Endothelial cell of umbilical vein (primary cell): ENCODE data around the gene UBE3A. TPM values are rescaled to one million over a fixed set of nuclear protein-coding genes. Genes with fewer than 3 reads are reported as not detected.

ENCODE experiments used
- BruUV-seq: library from RNA; stranded (reverse); fragments of 400-500 nt; replicated peaks from 2 replicates; lab custom pipeline; 2021; lab: Mats Ljungman, UMichigan
- CTCF ChIA-PET: fragments of 300-600, 350-600 bp; sonication (Branson Sonifier 250); formaldehyde crosslinking; loops from one replicate; lab custom pipeline; 2021; ENCODE audit warnings: antibody characterized with exemption, inconsistent platforms; lab: Charles Lee
- POLR2A ChIA-PET: fragments of 300-600, 350-600 bp; sonication (Branson Sonifier 250); formaldehyde crosslinking; loops from one replicate; lab custom pipeline; 2021; ENCODE audit warnings: antibody characterized with exemption, inconsistent platforms; lab: Charles Lee
- DNase-seq: peaks from one replicate; pipeline ENCODE4 v3.0.0-alpha.2; 2011; ENCODE audit warnings: low read depth, low spot score
- FAIRE-seq: peaks from 2 replicates; lab custom pipeline; 2011; peaks lifted over from hg19 to GRCh38; lab: Jason Lieb, UNC
- H2AFZ ChIP-seq: 2 replicates; pipeline ENCODE4 v1.6.0; 2012; ENCODE audit warnings: low read depth, low read length, control low read depth, inconsistent platforms
- H3K27ac ChIP-seq: 2 replicates; pipeline ENCODE4 v1.5.1; 2011; ENCODE audit warnings: low read depth, mild to moderate bottlenecking, control low read depth, low read length, moderate library complexity; ENCODE audit not compliant: insufficient read depth
- H3K27me3 ChIP-seq, 2 experiments: 2 replicates each; pipeline versions ENCODE4 v1.6.0 to v1.6.1; 2011; ENCODE audit warnings: low read length in 2 of 2, mixed read lengths in 1 of 2; ENCODE audit not compliant: control insufficient read depth in 2 of 2, insufficient read depth in 2 of 2
- H3K36me3 ChIP-seq, 2 experiments: 2 replicates in 1 of 2; 3 replicates in 1 of 2; pipeline ENCODE4 v1.5.1; 2011; ENCODE audit warnings: low read length in 2 of 2, mild to moderate bottlenecking in 1 of 2, moderate library complexity in 1 of 2; ENCODE audit not compliant: control insufficient read depth in 2 of 2, insufficient read depth in 2 of 2; ENCODE audit errors: extremely low read depth in 1 of 2
- H3K4me1 ChIP-seq: 3 replicates; pipeline ENCODE4 v1.5.1; 2011; ENCODE audit warnings: mild to moderate bottlenecking, low read length; ENCODE audit not compliant: control insufficient read depth, insufficient read depth; ENCODE audit errors: extremely low read depth
- H3K4me2 ChIP-seq: 2 replicates; pipeline ENCODE4 v1.6.1; 2011; ENCODE audit warnings: low read length, control low read depth, mixed read lengths; ENCODE audit not compliant: insufficient read depth
- H3K4me3 ChIP-seq, 3 experiments: fragments of 200-600 bp in 1 of 3; sonication (generic), shearing (Covaris generic) in 1 of 3; replicated peaks in 1 of 3; 2 replicates each; pipeline ENCODE4 v1.5.1; 2011 to 2016; ENCODE audit warnings: control low read depth in 3 of 3, low read length in 3 of 3, mild to moderate bottlenecking in 2 of 3, inconsistent platforms in 1 of 3, low read depth in 1 of 3, moderate library complexity in 1 of 3; ENCODE audit not compliant: insufficient read depth in 1 of 3
- H3K79me2 ChIP-seq: 2 replicates; pipeline ENCODE4 v1.6.0; 2012; ENCODE audit warnings: low read length, inconsistent platforms; ENCODE audit not compliant: control insufficient read depth, insufficient read depth
- H3K9ac ChIP-seq: replicated peaks from 2 replicates; pipeline ENCODE3; 2011; ENCODE audit warnings: low read length, control low read depth; ENCODE audit not compliant: insufficient read depth; ENCODE audit errors: extremely low read depth
- H3K9me1 ChIP-seq: replicated peaks from 3 replicates; pipeline ENCODE4 v1.6.0; 2011; ENCODE audit warnings: mild to moderate bottlenecking, low read length; ENCODE audit not compliant: control insufficient read depth, insufficient read depth; ENCODE audit errors: extremely low read depth
- H3K9me3 ChIP-seq: replicated peaks from 2 replicates; pipeline ENCODE4 v1.5.1; 2012; ENCODE audit warnings: low read length, inconsistent platforms; ENCODE audit not compliant: control insufficient read depth, insufficient read depth
- H4K20me1 ChIP-seq: replicated peaks from 2 replicates; pipeline ENCODE3; 2011; ENCODE audit warnings: mild to moderate bottlenecking, low read length; ENCODE audit not compliant: control insufficient read depth, insufficient read depth; ENCODE audit errors: extremely low read depth
- EZH2 ChIP-seq: IDR thresholded peaks from 2 replicates; pipeline ENCODE4 v1.6.1; 2012; ENCODE audit warnings: borderline replicate concordance, low read depth, mild to moderate bottlenecking, moderate library complexity, low read length, inconsistent platforms; ENCODE audit not compliant: severe bottlenecking
- FOS ChIP-seq: IDR thresholded peaks from 2 replicates; pipeline ENCODE4 v1.6.1; 2011; ENCODE audit warnings: mild to moderate bottlenecking, low read length, moderate library complexity, borderline replicate concordance; ENCODE audit not compliant: insufficient read depth
- GATA2 ChIP-seq: IDR thresholded peaks from 2 replicates; pipeline ENCODE4 v1.7.0; 2011; ENCODE audit warnings: low read depth, mild to moderate bottlenecking, moderate library complexity, mixed read lengths, low read length; ENCODE audit not compliant: insufficient read length, insufficient read depth
- JUN ChIP-seq: IDR thresholded peaks from 2 replicates; pipeline ENCODE4 v1.6.1; 2011; ENCODE audit warnings: borderline replicate concordance, low read depth; ENCODE audit not compliant: insufficient read length, insufficient read depth
- MYC ChIP-seq: IDR thresholded peaks from one replicate; pipeline ENCODE4 v1.6.1; 2011; ENCODE audit warnings: mild to moderate bottlenecking, low read depth, low read length
- POLR2A ChIP-seq: IDR thresholded peaks from 2 replicates; pipeline ENCODE4 v1.6.1; 2012; ENCODE audit warnings: low read depth, mild to moderate bottlenecking, control low read depth, low read length
- POLR2AphosphoS5 ChIP-seq: IDR thresholded peaks from 2 replicates; pipeline ENCODE4 v1.6.1; 2012; ENCODE audit warnings: low read depth, mild to moderate bottlenecking, control low read depth, low read length, moderate library complexity; ENCODE audit not compliant: insufficient read depth
- dilution Hi-C: fragments of 300-500 bp; cut with MboI; formaldehyde crosslinking; loops from one replicate; pipeline ENCODE4 v1.15.0; 2019; ENCODE audit warnings: low sequenced_read_pairs; ENCODE audit not compliant: extremely low pct_ligation_motif_present
- intact Hi-C: fragments of 100-400 bp; cut with micrococcal nuclease; formaldehyde crosslinking; loops from one replicate; pipeline ENCODE4 v1.10.0; 2022
- polyA plus RNA-seq, 4 experiments: library from polyadenylated mRNA; depleted of rRNA in 3 of 4; stranded (reverse) in 3 of 4; unstranded in 1 of 4; fragments of >200 nt; gene quantifications; 2 replicates each; pipeline versions ENCODE4 v1.2.1 to v1.2.3, GENCODE V29; 2011 to 2012; ENCODE audit warnings: missing spikeins in 1 of 4
- total RNA-seq: library from RNA; stranded (reverse); gene quantifications from 2 replicates; pipeline ENCODE4 v1.2.3, GENCODE V29; 2021
- TF ChIP-seq, protein P1 (sequence below): IDR thresholded peaks from 2 replicates; pipeline ENCODE4 v1.6.1; 2011; ENCODE audit not compliant: insufficient read depth, insufficient read length
- TF ChIP-seq, protein P2 (sequence below), 2 donors: IDR thresholded peaks; 1 replicate in 1 of 2; 2 replicates in 1 of 2; pipeline ENCODE4 v1.5.1; 2011; ENCODE audit warnings: low read length in 2 of 2, mild to moderate bottlenecking in 2 of 2, moderate library complexity in 2 of 2, control low read depth in 1 of 2, inconsistent platforms in 1 of 2, low read depth in 1 of 2; ENCODE audit not compliant: insufficient read depth in 1 of 2; ENCODE audit errors: extremely low read depth in 1 of 2

Gene UBE3A
- total and polyA plus RNA-seq, 2 donors (not counting 3 experiments of a cell fraction or from before 2014, with no cell fraction given): 8.5 to 69.3 TPM

DNA sequence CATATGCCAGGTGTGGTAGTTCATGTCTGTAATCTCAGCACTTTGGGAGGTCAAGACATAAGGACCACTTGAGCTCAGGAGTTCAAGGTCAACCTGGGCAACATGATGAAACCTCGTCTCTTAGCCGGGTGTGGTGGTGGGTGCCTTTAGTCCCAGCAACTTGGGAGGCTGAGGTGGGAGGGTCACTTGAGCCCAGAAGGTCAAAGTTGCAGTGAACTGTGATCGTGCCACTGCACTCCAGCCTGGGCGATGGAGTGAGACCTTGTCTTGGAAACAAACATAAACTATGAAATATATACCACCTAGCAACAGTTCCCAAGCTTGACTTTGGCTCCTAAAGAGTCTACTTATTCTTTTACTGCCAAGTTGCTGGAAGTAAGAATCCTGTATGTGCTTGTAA, 30.9 kb downstream of the UBE3A start:
- POLR2A ChIA-PET: no interaction called here
- H3K36me3 ChIP-seq: peaks cover 0 to 2% of the 10 kb centered on the region in 2 experiments
- FAIRE-seq (no peak), DNase-seq (no peak)
- H3K4me1 ChIP-seq: no peaks in the 10 kb centered on the region
- H2AFZ ChIP-seq: no peak overlapping the region
- no peak overlapping the region for H3K4me3 ChIP-seq
- H3K9me1 ChIP-seq: no peaks in the 10 kb centered on the region
- no peaks in the 10 kb centered on the region for H3K9me3 ChIP-seq
- no peaks in the 10 kb centered on the region for H3K27me3 ChIP-seq
- no TSS peak for BruUV-seq
- dilution Hi-C loops: no loop called here
- CTCF ChIA-PET: no interaction called here
- no peak overlapping the region for H3K4me2 ChIP-seq
- peaks cover 72% of the 10 kb centered on the region for H3K79me2 ChIP-seq
- peaks cover 7% of the 10 kb centered on the region for H4K20me1 ChIP-seq
- no peak for TF ChIP-seq MYC
- no peak for TF ChIP-seq FOS
- TF ChIP-seq GATA2: no peak
- TF ChIP-seq, protein P1, sequence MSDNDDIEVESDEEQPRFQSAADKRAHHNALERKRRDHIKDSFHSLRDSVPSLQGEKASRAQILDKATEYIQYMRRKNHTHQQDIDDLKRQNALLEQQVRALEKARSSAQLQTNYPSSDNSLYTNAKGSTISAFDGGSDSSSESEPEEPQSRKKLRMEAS: no peak
- no peak for TF ChIP-seq EZH2
- no peak for TF ChIP-seq POLR2A
- TF ChIP-seq, protein P2, sequence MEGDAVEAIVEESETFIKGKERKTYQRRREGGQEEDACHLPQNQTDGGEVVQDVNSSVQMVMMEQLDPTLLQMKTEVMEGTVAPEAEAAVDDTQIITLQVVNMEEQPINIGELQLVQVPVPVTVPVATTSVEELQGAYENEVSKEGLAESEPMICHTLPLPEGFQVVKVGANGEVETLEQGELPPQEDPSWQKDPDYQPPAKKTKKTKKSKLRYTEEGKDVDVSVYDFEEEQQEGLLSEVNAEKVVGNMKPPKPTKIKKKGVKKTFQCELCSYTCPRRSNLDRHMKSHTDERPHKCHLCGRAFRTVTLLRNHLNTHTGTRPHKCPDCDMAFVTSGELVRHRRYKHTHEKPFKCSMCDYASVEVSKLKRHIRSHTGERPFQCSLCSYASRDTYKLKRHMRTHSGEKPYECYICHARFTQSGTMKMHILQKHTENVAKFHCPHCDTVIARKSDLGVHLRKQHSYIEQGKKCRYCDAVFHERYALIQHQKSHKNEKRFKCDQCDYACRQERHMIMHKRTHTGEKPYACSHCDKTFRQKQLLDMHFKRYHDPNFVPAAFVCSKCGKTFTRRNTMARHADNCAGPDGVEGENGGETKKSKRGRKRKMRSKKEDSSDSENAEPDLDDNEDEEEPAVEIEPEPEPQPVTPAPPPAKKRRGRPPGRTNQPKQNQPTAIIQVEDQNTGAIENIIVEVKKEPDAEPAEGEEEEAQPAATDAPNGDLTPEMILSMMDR (IDR thresholded peaks at IDR 0.05; ENCODE audit: extremely low read depth in 1 of 2, insufficient read depth in 1 of 2, low read depth in 1 of 2, low read length in 2 of 2): no peak
- TF ChIP-seq POLR2AphosphoS5: no peak
- TF ChIP-seq JUN: no peak
- intact Hi-C loops: loop anchor here (5.0 kb wide), 1 partner anchor 36 kb away; no protein-coding TSS in a partner anchor
- no peak overlapping the region for H3K9ac ChIP-seq
- H3K27ac ChIP-seq: no peak overlapping the region
